Stimulated activated effector memory CD8-positive, alpha-beta T cell treated with anti-CD3 and anti-CD28 coated beads, Interleukin-12 subunit alpha, Interleukin-12 subunit beta, amount 100 ng/mL, for 72 hours (primary cell): ENCODE results near the gene MAP3K7CL.

Experiments
- ATAC-seq: fragments of 150-1000 bp; cut with Tn5 transposase; 2 replicates; pipeline ENCODE4 v1.10.0; 2021
- DNase-seq, 2 donors: peaks; one replicate each; pipeline ENCODE4 v3.0.0; 2021 to 2022; ENCODE audit warnings: low spot score in 2 of 2
- H3K27ac Mint-ChIP-seq: one replicate; pipeline ENCODE4 v1.8.0; 2022; ENCODE audit warnings: mild to moderate bottlenecking, mixed read lengths
- H3K36me3 Mint-ChIP-seq: one replicate; pipeline ENCODE4 v1.8.0; 2022; ENCODE audit warnings: mild to moderate bottlenecking, mixed read lengths
- H3K4me1 Mint-ChIP-seq: one replicate; pipeline ENCODE4 v1.8.0; 2022; ENCODE audit warnings: mixed read lengths
- H3K4me3 Mint-ChIP-seq: one replicate; pipeline ENCODE4 v1.8.0; 2022; ENCODE audit warnings: mild to moderate bottlenecking, mixed read lengths
- H3K9me3 Mint-ChIP-seq: one replicate; pipeline ENCODE4 v1.8.0; 2022; ENCODE audit warnings: mixed read lengths

Gene MAP3K7CL

DNA sequence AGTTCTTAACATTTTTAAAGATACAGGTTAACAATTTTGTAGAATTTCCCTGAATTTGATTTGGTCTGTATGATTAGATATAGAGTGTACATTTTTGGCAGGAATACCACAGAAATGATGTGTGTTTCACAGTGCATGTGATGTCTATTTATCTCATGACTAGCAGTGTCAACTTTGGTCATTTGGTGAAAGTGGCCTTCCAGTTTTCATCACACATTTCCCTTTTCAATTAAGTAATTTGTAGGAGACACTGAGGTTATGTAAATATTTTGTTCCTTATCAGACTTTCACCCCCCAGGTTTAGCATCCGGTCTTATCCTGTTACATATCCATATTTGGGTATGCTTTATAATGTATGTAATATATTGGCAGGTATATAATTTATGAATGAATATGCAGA lies 41.8 kb downstream of the MAP3K7CL start:
- H3K36me3 Mint-ChIP-seq, result no peaks in the 10 kb centered on the region
- H3K4me1 Mint-ChIP-seq, result no peaks in the 10 kb centered on the region
- no peak overlapping the region for H3K4me3 Mint-ChIP-seq
- ATAC-seq, result no peak
- no peak for DNase-seq
- no peak overlapping the region for H3K27ac Mint-ChIP-seq
- H3K9me3 Mint-ChIP-seq, result no peaks in the 10 kb centered on the region

- Mint-ChIP-seq H3K36me3 (no peaks in the 10 kb centered on the region), H3K4me1 (no peaks in the 10 kb centered on the region), H3K4me3 (no peak overlapping the region), H3K27ac (no peak overlapping the region), H3K9me3 (no peaks in the 10 kb centered on the region)
- DNase-seq, result no peak
- no peak for ATAC-seq
Observed at GRCh38 chr21:29174607-29175013, 44.2 kb downstream of the MAP3K7CL start.

DNA sequence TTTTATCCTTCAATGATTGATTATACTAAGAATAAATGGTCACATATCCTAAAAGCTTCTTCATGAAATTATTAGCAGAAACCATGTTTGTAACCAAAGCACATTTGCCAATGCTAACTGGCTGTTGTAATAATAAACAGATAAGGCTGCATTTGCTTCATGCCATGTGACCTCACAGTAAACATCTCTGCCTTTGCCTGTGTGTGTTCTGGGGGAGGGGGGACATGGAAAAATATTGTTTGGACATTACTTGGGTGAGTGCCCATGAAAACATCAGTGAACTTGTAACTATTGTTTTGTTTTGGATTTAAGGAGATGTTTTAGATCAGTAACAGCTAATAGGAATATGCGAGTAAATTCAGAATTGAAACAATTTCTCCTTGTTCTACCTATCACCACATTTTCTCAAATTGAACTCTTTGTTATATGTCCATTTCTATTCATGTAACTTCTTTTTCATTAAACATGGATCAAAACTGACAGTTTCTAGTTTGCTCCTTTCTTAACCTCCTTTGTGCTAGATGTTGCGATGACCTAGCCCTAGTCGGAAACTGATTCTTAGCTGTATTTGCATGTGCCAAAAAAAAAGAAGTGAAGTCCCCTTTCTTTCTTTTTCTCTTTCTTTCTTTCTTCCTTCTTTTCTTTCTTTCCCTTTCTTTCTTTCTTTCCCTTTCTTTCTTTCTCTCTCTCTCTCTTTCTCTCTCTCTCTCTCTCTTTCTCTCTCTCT lies 45.1 kb downstream of the MAP3K7CL start:
- H3K36me3 Mint-ChIP-seq, result no peaks in the 10 kb centered on the region
- no peak for DNase-seq

DNA sequence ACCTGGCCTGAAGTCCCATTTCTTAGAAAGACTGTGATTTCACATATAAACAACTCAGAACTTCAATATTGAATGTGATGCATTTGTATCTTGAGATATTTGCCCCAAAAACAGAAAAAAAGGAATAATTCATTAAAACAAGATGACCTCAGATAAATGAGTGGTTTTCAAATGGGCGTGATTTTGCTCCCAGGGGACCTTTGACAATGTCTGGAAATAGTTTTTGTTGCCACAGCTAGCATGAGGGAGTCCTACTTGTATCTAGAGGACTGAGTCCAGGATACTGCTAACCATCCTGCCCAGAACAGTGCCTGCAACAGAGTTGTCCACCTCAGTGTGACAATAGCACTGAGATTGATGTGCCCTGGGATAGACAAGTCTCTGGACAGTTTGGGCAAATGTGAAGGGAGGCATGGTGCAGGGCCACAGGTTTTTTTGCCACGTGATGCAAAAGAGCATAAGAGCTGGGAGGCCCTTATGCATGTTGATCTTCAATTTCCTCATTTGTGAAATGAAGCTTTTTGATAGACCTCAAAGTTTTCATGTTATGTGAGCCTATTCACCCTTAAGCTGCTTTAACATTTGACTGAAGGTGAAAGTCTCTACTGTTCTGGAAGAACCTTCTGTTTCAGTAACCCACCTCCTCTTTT lies 46.2 kb downstream of the MAP3K7CL start:
- DNase-seq, result no peak
- H3K4me3 Mint-ChIP-seq, result no peak overlapping the region
- no peaks in the 10 kb centered on the region for H3K36me3 Mint-ChIP-seq
- no peaks in the 10 kb centered on the region for H3K9me3 Mint-ChIP-seq
- H3K27ac Mint-ChIP-seq, result no peak overlapping the region
- ATAC-seq, result no peak
- H3K4me1 Mint-ChIP-seq, result peaks cover under 1% of the 10 kb centered on the region

More for the DNA sequence above, 45.1 kb downstream of the MAP3K7CL start:
- Mint-ChIP-seq H3K4me3 (no peak overlapping the region), H3K9me3 (no peaks in the 10 kb centered on the region), H3K4me1 (no peaks in the 10 kb centered on the region), H3K27ac (no peak overlapping the region)
- no peak for ATAC-seq

GRCh38 chr21:29177800-29178199 lies 47.4 kb downstream of the MAP3K7CL start:
- ATAC-seq (no peak), DNase-seq (no peak)
- Mint-ChIP-seq H3K27ac (no peak overlapping the region), H3K36me3 (no peaks in the 10 kb centered on the region), H3K4me3 (no peak overlapping the region), H3K4me1 (peaks cover 12% of the 10 kb centered on the region), H3K9me3 (no peaks in the 10 kb centered on the region)

DNA sequence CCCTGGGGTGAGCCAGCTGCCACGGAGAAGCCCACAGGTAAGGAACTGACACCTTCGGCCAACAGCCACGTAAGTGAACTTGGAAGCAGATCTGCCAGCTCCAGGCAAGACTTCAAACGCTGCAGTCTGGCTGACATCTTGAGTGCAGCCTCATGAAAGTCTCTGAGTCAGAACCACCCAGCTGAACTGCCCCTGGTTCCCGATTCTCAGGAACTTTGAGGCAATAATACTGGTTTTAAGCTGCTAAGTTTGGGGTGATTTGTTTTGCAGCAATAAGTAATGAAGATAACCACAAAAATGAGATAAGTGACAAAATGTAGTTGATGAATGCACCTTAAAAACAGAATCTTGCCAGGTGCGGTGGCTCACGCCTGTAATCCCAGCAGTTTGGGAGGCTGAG lies 48.5 kb downstream of the MAP3K7CL start:
- Mint-ChIP-seq H3K4me1 (peaks cover 17% of the 10 kb centered on the region), H3K27ac (no peak overlapping the region), H3K4me3 (no peak overlapping the region), H3K36me3 (no peaks in the 10 kb centered on the region), H3K9me3 (no peaks in the 10 kb centered on the region)
- DNase-seq (no peak), ATAC-seq (no peak)

GRCh38 chr21:29179503-29179902 lies 49.1 kb downstream of the MAP3K7CL start:
- Mint-ChIP-seq H3K36me3 (no peaks in the 10 kb centered on the region), H3K4me3 (no peak overlapping the region), H3K27ac (no peak overlapping the region), H3K9me3 (no peaks in the 10 kb centered on the region), H3K4me1 (peaks cover 17% of the 10 kb centered on the region)
- ATAC-seq (no peak), DNase-seq (no peak)

DNA sequence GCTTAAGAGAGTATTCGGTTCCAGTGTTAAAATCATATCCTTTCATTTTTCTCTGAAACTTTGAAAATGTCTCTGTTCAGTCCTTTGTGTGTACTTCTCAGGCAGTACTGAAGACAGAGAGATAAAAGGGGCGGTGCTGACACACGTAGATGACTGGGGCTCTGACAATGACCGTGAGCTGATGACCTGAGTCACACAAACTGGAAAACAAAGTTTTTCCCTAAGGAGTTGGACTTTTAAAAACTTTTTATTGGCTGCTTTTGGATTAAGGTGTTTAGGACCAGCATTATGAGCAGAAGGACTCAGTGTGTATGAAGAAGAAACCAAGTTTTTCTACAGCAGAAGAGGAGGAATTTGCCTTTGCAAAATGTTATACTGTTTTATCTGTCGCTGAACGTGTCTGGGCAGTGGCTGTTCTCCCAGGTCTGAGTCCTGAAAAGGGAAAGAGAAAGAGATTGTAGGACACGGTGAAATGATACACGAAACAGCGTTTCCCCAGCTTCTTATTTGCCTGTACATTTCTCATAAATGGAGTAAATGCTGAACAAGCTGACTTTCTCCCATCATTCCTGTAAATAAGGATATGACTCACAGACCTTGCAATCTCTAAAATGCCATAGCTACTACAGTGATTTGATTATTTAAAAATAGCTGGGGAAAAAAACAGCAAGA lies 51.5 kb downstream of the MAP3K7CL start:
- peak overlapping the region; percentile 55 for H3K27ac Mint-ChIP-seq
- peaks cover 17% of the 10 kb centered on the region for H3K4me1 Mint-ChIP-seq
- H3K9me3 Mint-ChIP-seq, result no peaks in the 10 kb centered on the region
- peak overlapping the region; percentile 44 for H3K4me3 Mint-ChIP-seq
- no peaks in the 10 kb centered on the region for H3K36me3 Mint-ChIP-seq
- peak; percentile 78 for ATAC-seq
- DNase-seq, result no peak

DNA sequence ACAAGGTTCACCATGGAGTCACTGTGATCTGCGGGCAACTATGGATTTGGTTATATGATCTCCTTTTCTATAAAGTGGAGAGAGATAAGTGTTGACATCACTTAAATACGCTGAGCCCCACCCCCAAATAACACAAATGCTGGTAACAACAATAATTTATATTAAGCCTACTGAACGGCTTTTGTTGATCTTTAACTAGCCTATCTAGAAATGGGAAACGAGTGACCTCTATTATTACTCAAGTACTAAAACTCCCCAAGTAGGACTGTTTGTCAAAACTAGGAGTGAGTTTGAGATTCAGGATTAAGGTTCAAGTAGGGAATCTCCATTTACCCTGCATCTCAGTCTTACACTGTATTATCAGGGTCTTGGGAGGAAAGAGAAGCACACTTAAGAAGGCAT lies 52.2 kb downstream of the MAP3K7CL start:
- Mint-ChIP-seq H3K9me3 (no peaks in the 10 kb centered on the region), H3K27ac (no peak overlapping the region), H3K4me1 (peaks cover 17% of the 10 kb centered on the region), H3K36me3 (no peaks in the 10 kb centered on the region), H3K4me3 (no peak overlapping the region)
- ATAC-seq (no peak), DNase-seq (no peak)

DNA sequence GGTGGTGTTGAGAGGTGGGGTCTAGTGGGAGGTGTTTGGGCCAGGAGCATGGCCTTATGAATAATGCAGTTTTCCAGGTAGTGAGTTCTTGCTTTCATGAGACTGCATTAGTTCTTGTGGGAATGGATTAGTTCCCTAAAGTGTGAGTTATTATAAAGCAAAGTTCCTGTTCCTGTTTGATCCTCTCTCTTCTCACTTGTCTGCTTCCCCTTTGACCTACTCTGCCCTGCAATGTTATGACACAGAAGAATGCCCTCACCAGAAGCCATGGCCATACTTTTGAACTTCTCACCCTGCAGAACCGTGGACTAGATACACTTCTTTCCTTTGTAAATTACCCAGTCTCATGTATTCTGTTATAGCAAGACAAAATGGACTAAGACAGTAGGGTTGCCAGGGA lies 53.6 kb downstream of the MAP3K7CL start:
- Mint-ChIP-seq H3K4me3 (no peak overlapping the region), H3K4me1 (peaks cover 17% of the 10 kb centered on the region), H3K9me3 (no peaks in the 10 kb centered on the region), H3K36me3 (no peaks in the 10 kb centered on the region), H3K27ac (no peak overlapping the region)
- DNase-seq (no peak), ATAC-seq (no peak)

DNA sequence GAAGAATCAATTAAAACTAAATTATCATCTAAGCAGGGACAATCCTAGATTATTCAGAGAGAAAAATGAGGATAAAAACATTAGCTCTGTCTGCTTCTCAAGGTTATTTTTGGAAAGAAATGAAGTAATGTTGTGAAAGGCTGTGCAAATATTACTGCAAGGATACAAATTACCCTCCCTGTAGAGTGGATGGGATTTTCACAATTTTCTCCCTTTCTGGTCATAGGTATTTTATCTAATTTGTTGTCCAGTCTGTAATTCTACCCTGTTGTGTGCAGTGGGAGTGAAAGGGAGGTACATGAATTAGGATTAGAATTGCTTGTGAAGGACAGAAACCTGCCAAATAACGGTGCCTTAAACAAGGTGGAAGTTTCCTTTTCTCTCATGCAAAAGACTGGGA lies 54.7 kb downstream of the MAP3K7CL start:
- ATAC-seq, result no peak
- no peak overlapping the region for H3K27ac Mint-ChIP-seq

GRCh38 chr21:29185633-29186032 lies 55.2 kb downstream of the MAP3K7CL start:
- Mint-ChIP-seq H3K9me3 (no peaks in the 10 kb centered on the region), H3K27ac (no peak overlapping the region), H3K4me3 (no peak overlapping the region), H3K4me1 (peaks cover 17% of the 10 kb centered on the region), H3K36me3 (no peaks in the 10 kb centered on the region)
- DNase-seq, result no peak
- ATAC-seq, result no peak

More for the DNA sequence above, 54.7 kb downstream of the MAP3K7CL start:
- no peaks in the 10 kb centered on the region for H3K9me3 Mint-ChIP-seq
- no peaks in the 10 kb centered on the region for H3K36me3 Mint-ChIP-seq
- H3K4me1 Mint-ChIP-seq, result peaks cover 17% of the 10 kb centered on the region
- no peak for DNase-seq
- no peak overlapping the region for H3K4me3 Mint-ChIP-seq

DNA sequence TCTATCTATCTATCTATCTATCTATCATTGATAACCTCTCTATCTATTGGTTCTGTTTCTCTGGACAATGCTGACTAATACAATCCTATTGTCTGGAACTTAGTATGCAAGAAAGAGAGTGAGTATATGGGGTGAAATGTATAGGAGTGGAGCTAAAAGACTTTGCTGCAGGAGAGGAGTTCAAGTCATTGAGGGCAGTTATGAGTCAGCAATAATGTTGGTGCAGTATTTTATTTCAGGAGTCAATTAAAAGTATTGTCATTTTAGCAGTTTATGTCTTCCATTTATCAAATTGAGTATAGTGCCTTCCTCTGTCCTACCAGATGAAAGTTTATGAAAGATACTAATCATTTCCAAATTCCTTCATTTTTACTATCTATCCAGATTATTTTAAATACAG lies 55.8 kb downstream of the MAP3K7CL start:
- ATAC-seq (no peak), DNase-seq (no peak)
- Mint-ChIP-seq H3K4me1 (peaks cover 17% of the 10 kb centered on the region), H3K9me3 (no peaks in the 10 kb centered on the region), H3K36me3 (no peaks in the 10 kb centered on the region), H3K27ac (no peak overlapping the region), H3K4me3 (no peak overlapping the region)

GRCh38 chr21:29187944-29188343 lies 57.5 kb downstream of the MAP3K7CL start:
- Mint-ChIP-seq H3K4me1 (peaks cover 3% of the 10 kb centered on the region), H3K27ac (no peak overlapping the region), H3K36me3 (no peaks in the 10 kb centered on the region), H3K4me3 (no peak overlapping the region), H3K9me3 (no peaks in the 10 kb centered on the region)
- ATAC-seq (no peak), DNase-seq (no peak)

DNA sequence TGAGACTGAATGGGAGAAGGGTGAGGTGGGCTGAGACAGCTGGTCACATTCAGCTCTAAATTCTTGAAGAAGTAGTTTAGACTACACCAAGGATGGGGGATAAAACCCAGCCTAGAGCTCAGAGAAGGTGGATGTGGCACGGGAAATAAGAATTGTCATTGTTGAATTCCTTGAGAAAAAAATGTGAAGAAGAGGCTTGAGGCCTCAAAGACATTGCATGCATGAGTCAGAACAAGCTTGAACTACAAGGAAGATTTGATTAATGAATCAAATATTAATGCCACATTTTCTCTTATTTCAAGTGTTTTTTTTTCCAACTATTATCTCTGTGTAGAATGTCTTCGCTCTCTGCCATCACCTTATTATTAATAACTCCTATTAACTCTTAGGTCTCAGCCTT lies 58.9 kb downstream of the MAP3K7CL start:
- ATAC-seq, result no peak
- Mint-ChIP-seq H3K27ac (no peak overlapping the region), H3K4me1 (no peaks in the 10 kb centered on the region), H3K9me3 (no peaks in the 10 kb centered on the region), H3K4me3 (no peak overlapping the region), H3K36me3 (no peaks in the 10 kb centered on the region)
- DNase-seq, result no peak

DNA sequence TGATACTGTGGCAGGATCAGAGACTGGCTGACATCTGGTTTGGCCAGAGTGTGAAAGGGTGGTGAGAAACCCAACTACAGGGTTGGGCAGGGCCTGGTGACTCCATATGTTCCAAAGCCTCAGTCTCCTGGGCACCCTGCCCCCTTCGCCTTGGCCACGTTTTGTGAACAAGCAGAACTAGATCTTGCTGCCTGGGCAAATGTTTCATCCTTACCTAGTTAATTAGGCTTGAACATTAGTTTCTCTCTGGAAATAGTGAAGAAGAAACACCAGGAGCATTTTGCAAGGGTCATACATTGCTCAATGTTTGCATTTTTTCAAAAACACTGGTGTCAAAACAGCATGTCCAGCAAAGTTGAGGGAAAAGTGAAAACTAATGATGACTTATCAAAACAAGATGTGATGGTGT lies 60.5 kb downstream of the MAP3K7CL start:
- Mint-ChIP-seq H3K36me3 (no peaks in the 10 kb centered on the region), H3K9me3 (no peaks in the 10 kb centered on the region), H3K27ac (no peak overlapping the region), H3K4me3 (no peak overlapping the region), H3K4me1 (peaks cover 3% of the 10 kb centered on the region)
- peak; percentile 77 for ATAC-seq
- no peak for DNase-seq
